NOMO-1 treated with dmso at 0.1 percent for 144 hours (cell line): ENCODE data around the gene FAM240B.

Experiments
- DNase-seq: peaks from one replicate; lab custom pipeline; 2025; ENCODE audit not compliant: unreplicated experiment; lab: John Stamatoyannopoulos, UW

The FAM240B gene

GRCh38 chr9:38720083-38720745 lies at the start of gene FAM240B:
Gene FAM240B, minus strand, starts transcription at chr9:38720133. Its CDS starts 16,134 bp downstream, at chr9:38703999.
- DNase-seq: no peak

GRCh38 chr9:38768351-38768761 lies 48.4 kb upstream of the FAM240B start:
- no peak for DNase-seq

GRCh38 chr9:38765101-38765500 lies 45.2 kb upstream of the FAM240B start:
- DNase-seq: no peak

- no peak for DNase-seq
Measured at GRCh38 chr9:38761999-38762398, 42.1 kb upstream of the FAM240B start.

- DNase-seq: no peak
Measured at GRCh38 chr9:38761339-38761738, 41.4 kb upstream of the FAM240B start.

GRCh38 chr9:38756702-38757101 lies 36.8 kb upstream of the FAM240B start:
- DNase-seq: no peak

GRCh38 chr9:38747941-38748340 lies 28.0 kb upstream of the FAM240B start:
- no peak for DNase-seq

- no peak for DNase-seq
Measured at GRCh38 chr9:38747067-38747466, 27.1 kb upstream of the FAM240B start.

GRCh38 chr9:38746303-38746702 lies 26.4 kb upstream of the FAM240B start:
- DNase-seq: no peak

GRCh38 chr9:38744484-38744883 lies 24.6 kb upstream of the FAM240B start:
- no peak for DNase-seq

GRCh38 chr9:38737246-38737645 lies 17.3 kb upstream of the FAM240B start:
- DNase-seq: no peak

- no peak for DNase-seq
Measured at GRCh38 chr9:38734831-38735230, 14.9 kb upstream of the FAM240B start.

- DNase-seq: no peak
Measured at GRCh38 chr9:38733503-38733902, 13.6 kb upstream of the FAM240B start.

- no peak for DNase-seq
Measured at GRCh38 chr9:38732885-38733284, 13.0 kb upstream of the FAM240B start.

GRCh38 chr9:38727497-38728001 lies 7.6 kb upstream of the FAM240B start:
- DNase-seq: no peak

GRCh38 chr9:38724754-38725153 lies 4.8 kb upstream of the FAM240B start:
- DNase-seq: no peak

- DNase-seq: no peak
Measured at GRCh38 chr9:38718148-38718547, 1.8 kb downstream of the FAM240B start.

- no peak for DNase-seq
Measured at GRCh38 chr9:38715684-38716083, 4.2 kb downstream of the FAM240B start.

- no peak for DNase-seq
Measured at GRCh38 chr9:38713426-38713825, 6.5 kb downstream of the FAM240B start.

GRCh38 chr9:38708759-38709158 lies 11.2 kb downstream of the FAM240B start:
- no peak for DNase-seq

- DNase-seq: no peak
Measured at GRCh38 chr9:38707885-38708637, 11.9 kb downstream of the FAM240B start.

GRCh38 chr9:38706493-38706892 lies 13.4 kb downstream of the FAM240B start:
- no peak for DNase-seq
